Hepatocyte (in vitro differentiated cells): ENCODE measurements around the gene CARD10.

ENCODE experiments used
- CTCF ChIP-seq: fragments of 200-600 bp; sonication (generic); IDR thresholded peaks from 2 replicates; pipeline ENCODE4 v1.5.1; 2016; ENCODE audit warnings: antibody characterized with exemption, mild to moderate bottlenecking; ENCODE audit not compliant: poor library complexity
- EZH2 ChIP-seq: fragments of 200-600 bp; sonication (generic); IDR thresholded peaks from 2 replicates; pipeline ENCODE4 v1.6.1; 2016; ENCODE audit warnings: antibody characterized with exemption, mild to moderate bottlenecking, borderline replicate concordance
- EZH2phosphoT487 ChIP-seq: fragments of 200-600 bp; sonication (generic); IDR thresholded peaks from one replicate; pipeline ENCODE4 v1.6.1; 2018; ENCODE audit warnings: antibody characterized with exemption, mild to moderate bottlenecking, low read depth, moderate library complexity; ENCODE audit not compliant: unreplicated experiment, severe bottlenecking

- TF ChIP-seq EZH2: no peak
- no peak for TF ChIP-seq CTCF
- TF ChIP-seq EZH2phosphoT487: no peak
These were observed 18.2 kb downstream of the CARD10 start for GRCh38 chr22:37500745-37501609.
